Spleen (tissue), 7 donors: ENCODE data around the gene NMBR.

Experiments used
- POLR2A ChIP-seq, 3 donors: fragments of 450-650 bp; IDR thresholded peaks; one replicate each; pipeline ENCODE4 v1.5.1; 2017; ENCODE audit warnings: antibody characterized with exemption in 3 of 3, mild to moderate bottlenecking in 1 of 3
- TF ChIP-seq, protein P1 (sequence below), 11 experiments: fragments of 200-600 bp in 7 of 11; fragments of 450-650 bp in 4 of 11; sonication (generic) in 4 of 11; IDR thresholded peaks in 8 of 11; conservative IDR thresholded peaks in 3 of 11; 1 replicate in 7 of 11; 2 replicates in 4 of 11; pipeline versions ENCODE4 v1.4.0 to v1.8.0; 2016 to 2021; ENCODE audit warnings: antibody characterized with exemption in 11 of 11, inconsistent platforms in 4 of 11, mild to moderate bottlenecking in 1 of 11
- donor health status: DM: no; HTN: no; CAD: no; lungs with moderate emphysema.
- donor health status: DM: no; HTN: no; CAD: no.
- donor health status: DM: no; HTN: no; CAD: no.

DNA sequence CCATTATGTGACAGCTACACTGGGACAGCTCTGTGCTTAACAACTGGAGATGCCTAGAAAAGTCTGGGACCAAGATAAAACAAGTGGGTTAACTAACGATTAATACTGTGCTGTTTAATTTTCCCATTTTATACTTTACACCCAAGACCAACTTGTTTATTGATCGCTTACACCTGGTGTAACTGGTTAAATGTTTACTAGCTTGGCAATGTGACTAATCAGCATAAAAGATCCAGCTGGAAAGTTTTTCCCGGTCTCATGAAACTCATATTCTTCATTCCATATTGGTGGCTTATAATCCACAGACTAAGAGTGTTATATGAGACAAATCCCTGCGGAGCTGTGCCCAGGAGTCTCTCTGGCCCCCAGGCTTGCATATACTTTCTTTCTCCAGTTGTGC lies 115.9 kb downstream of the NMBR start:
- TF ChIP-seq POLR2A (IDR thresholded peaks at IDR 0.05): no peak
- TF ChIP-seq, protein P1, sequence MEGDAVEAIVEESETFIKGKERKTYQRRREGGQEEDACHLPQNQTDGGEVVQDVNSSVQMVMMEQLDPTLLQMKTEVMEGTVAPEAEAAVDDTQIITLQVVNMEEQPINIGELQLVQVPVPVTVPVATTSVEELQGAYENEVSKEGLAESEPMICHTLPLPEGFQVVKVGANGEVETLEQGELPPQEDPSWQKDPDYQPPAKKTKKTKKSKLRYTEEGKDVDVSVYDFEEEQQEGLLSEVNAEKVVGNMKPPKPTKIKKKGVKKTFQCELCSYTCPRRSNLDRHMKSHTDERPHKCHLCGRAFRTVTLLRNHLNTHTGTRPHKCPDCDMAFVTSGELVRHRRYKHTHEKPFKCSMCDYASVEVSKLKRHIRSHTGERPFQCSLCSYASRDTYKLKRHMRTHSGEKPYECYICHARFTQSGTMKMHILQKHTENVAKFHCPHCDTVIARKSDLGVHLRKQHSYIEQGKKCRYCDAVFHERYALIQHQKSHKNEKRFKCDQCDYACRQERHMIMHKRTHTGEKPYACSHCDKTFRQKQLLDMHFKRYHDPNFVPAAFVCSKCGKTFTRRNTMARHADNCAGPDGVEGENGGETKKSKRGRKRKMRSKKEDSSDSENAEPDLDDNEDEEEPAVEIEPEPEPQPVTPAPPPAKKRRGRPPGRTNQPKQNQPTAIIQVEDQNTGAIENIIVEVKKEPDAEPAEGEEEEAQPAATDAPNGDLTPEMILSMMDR (IDR thresholded peaks at IDR 0.05 in 8 of 11, conservative IDR thresholded peaks at IDR 0.05 in 3 of 11): no peak
